Measurements from ENCODE around the gene ATG9A. TPM values are rescaled to one million over a fixed set of nuclear protein-coding genes. Genes with fewer than 3 reads are reported as not detected.

ATG9A gene
- 35.6 and 39.5 TPM in 2 replicates for total RNA-seq (ENCODE audit: low replicate concordance)

GRCh38 chr2:219229305-219230058 lies at the start of gene ATG9A, which contains the start of gene ANKZF1:
TSS of gene ATG9A (minus strand) at chr2:219229636. CDS start at chr2:219228024, 1,612 bp downstream.
TSS of gene ANKZF1 (plus strand) at chr2:219229806. CDS start at chr2:219230258, 452 bp downstream.

GRCh38 chr2:219253753-219254589 lies 24.5 kb upstream of the ATG9A start, which contains the start of gene TUBA4A:
TSS of gene TUBA4A (minus strand) at chr2:219253918. CDS start at chr2:219253858, 60 bp downstream.

GRCh38 chr2:219252900-219253752 lies 23.7 kb upstream of the ATG9A start, which contains the start of gene TUBA4B:
TSS of gene TUBA4B (plus strand) at chr2:219253243. CDS start at chr2:219253408, 165 bp downstream.

GRCh38 chr2:219245148-219245898 lies 15.9 kb upstream of the ATG9A start, which contains the start of the genes GLB1L and STK16:
TSS of gene GLB1L (minus strand) at chr2:219245444. CDS start at chr2:219243573, 1,871 bp downstream.
TSS of gene STK16 (plus strand) at chr2:219245479. CDS start at chr2:219246000, 521 bp downstream.

GRCh38 chr2:219218732-219219701 lies 10.4 kb downstream of the ATG9A start, which contains the start of gene ABCB6:
TSS of gene ABCB6 (minus strand) at chr2:219218958. CDS start at chr2:219218673, 285 bp downstream.

GRCh38 chr2:219206328-219207133 lies 22.9 kb downstream of the ATG9A start, which contains the start of gene ZFAND2B:
TSS of gene ZFAND2B (plus strand) at chr2:219206782. CDS start at chr2:219206988, 206 bp downstream.

GRCh38 chr2:219177552-219178376 lies 51.7 kb downstream of the ATG9A start, which contains the start of gene RETREG2:
TSS of gene RETREG2 (plus strand) at chr2:219178275. CDS start at chr2:219178353, 78 bp downstream.

GRCh38 chr2:219176818-219177551 lies 52.5 kb downstream of the ATG9A start, which contains the start of gene CNPPD1:
TSS of gene CNPPD1 (minus strand) at chr2:219176925. CDS start at chr2:219176828, 97 bp downstream.

GRCh38 chr2:219169930-219170654 lies 59.3 kb downstream of the ATG9A start, which contains the start of gene SLC23A3:
TSS of gene SLC23A3 (minus strand) at chr2:219170029. CDS start at chr2:219169984, 45 bp downstream.

Other genes starting within 250 kb of the ATG9A start
- not detected in 2 replicates for gene FEV, start 244.5 kb downstream of the ATG9A start, total RNA-seq (ENCODE audit: low replicate concordance)
- gene CRYBA2, start 236.2 kb downstream of the ATG9A start, total RNA-seq (ENCODE audit: low replicate concordance), result not detected in 2 replicates
- gene CFAP65, start 188.1 kb downstream of the ATG9A start, total RNA-seq (ENCODE audit: low replicate concordance), result not detected in 2 replicates
- under 0.01 TPM in 1 of 2 replicates, not detected in the other for gene IHH, start 168.7 kb downstream of the ATG9A start, total RNA-seq (ENCODE audit: low replicate concordance)
- 10.3 and 20.4 TPM in 2 replicates for gene NHEJ1, start 68.8 kb downstream of the ATG9A start, total RNA-seq (ENCODE audit: low replicate concordance)
- gene SLC23A3, start 59.6 kb downstream of the ATG9A start, total RNA-seq (ENCODE audit: low replicate concordance), result 0.60 and 2.5 TPM in 2 replicates
- 19.5 and 32.3 TPM in 2 replicates for gene CNPPD1, start 52.7 kb downstream of the ATG9A start, total RNA-seq (ENCODE audit: low replicate concordance)
- 41.6 and 71.7 TPM in 2 replicates for gene RETREG2, start 51.4 kb downstream of the ATG9A start, total RNA-seq (ENCODE audit: low replicate concordance)
- 23.9 and 30.9 TPM in 2 replicates for gene ZFAND2B, start 22.9 kb downstream of the ATG9A start, total RNA-seq (ENCODE audit: low replicate concordance)
- 25.9 and 98.6 TPM in 2 replicates for gene ABCB6, start 10.7 kb downstream of the ATG9A start, total RNA-seq (ENCODE audit: low replicate concordance)
- gene ANKZF1, start 170 bp upstream of the ATG9A start, total RNA-seq (ENCODE audit: low replicate concordance), result 15.4 and 22.7 TPM in 2 replicates
- gene GLB1L, start 15.8 kb upstream of the ATG9A start, total RNA-seq (ENCODE audit: low replicate concordance), result 8.4 and 13.8 TPM in 2 replicates
- gene STK16, start 15.8 kb upstream of the ATG9A start, total RNA-seq (ENCODE audit: low replicate concordance), result 27.1 and 49.1 TPM in 2 replicates
- not detected in 2 replicates for gene TUBA4B, start 23.6 kb upstream of the ATG9A start, total RNA-seq (ENCODE audit: low replicate concordance)
- gene TUBA4A, start 24.3 kb upstream of the ATG9A start, total RNA-seq (ENCODE audit: low replicate concordance), result 9.1 and 9.8 TPM in 2 replicates
- gene DNAJB2, start 49.7 kb upstream of the ATG9A start, total RNA-seq (ENCODE audit: low replicate concordance), result 39.9 and 125 TPM in 2 replicates
- under 0.01 and 9.0 TPM in 2 replicates for gene PTPRN, start 79.8 kb upstream of the ATG9A start, total RNA-seq (ENCODE audit: low replicate concordance)
- not detected in 2 replicates for gene RESP18, start 103.1 kb upstream of the ATG9A start, total RNA-seq (ENCODE audit: low replicate concordance)
- 54.2 and 75.5 TPM in 2 replicates for gene DNPEP, start 158.3 kb upstream of the ATG9A start, total RNA-seq (ENCODE audit: low replicate concordance)
- gene DES, start 188.7 kb upstream of the ATG9A start, total RNA-seq (ENCODE audit: low replicate concordance), result 0.15 and 11.8 TPM in 2 replicates
- 9.1 and 9.4 TPM in 2 replicates for gene SPEG, start 205.2 kb upstream of the ATG9A start, total RNA-seq (ENCODE audit: low replicate concordance)

Data from smooth muscle cell of the coronary artery (primary cell).